GM12878 (cell line): ENCODE data around the gene GCDH. TPM values are rescaled to one million over a fixed set of nuclear protein-coding genes. Genes with fewer than 3 reads are reported as not detected.

Source experiments
- CBFB ChIP-seq: IDR thresholded peaks from 2 replicates; pipeline ENCODE4 v1.6.1; 2016; ENCODE audit warnings: antibody characterized with exemption, low read depth
- EP300 ChIP-seq, 2 experiments: fragments of 150-350 bp in 1 of 2; IDR thresholded peaks; 2 replicates each; pipeline ENCODE4 v1.6.1; 2011 to 2012; ENCODE audit warnings: low read depth in 2 of 2, low read length in 2 of 2, borderline replicate concordance in 1 of 2, improper control_type of control experiment in 1 of 2, inconsistent platforms in 1 of 2; ENCODE audit not compliant: control insufficient read depth in 1 of 2
- FOXK2 ChIP-seq: fragments of 450-650 bp; IDR thresholded peaks from 2 replicates; pipeline ENCODE4 v1.6.1; 2017; ENCODE audit warnings: mild to moderate bottlenecking, moderate library complexity
- HCFC1 ChIP-seq: fragments of 150-350 bp; IDR thresholded peaks from 2 replicates; pipeline ENCODE4 v1.6.1; 2014; ENCODE audit warnings: low read length
- NR2F1 ChIP-seq: fragments of 450-650 bp; conservative IDR thresholded peaks from 2 replicates; pipeline ENCODE4 v1.6.1; 2017; ENCODE audit warnings: mild to moderate bottlenecking
- RAD21 ChIP-seq: IDR thresholded peaks from 2 replicates; pipeline ENCODE4 v1.6.1; 2011; ENCODE audit warnings: mild to moderate bottlenecking, low read depth, low read length, moderate library complexity; ENCODE audit not compliant: insufficient read depth
- RAD51 ChIP-seq: fragments of 450-650 bp; IDR thresholded peaks from 2 replicates; pipeline ENCODE4 v1.6.1; 2016; ENCODE audit warnings: moderate library complexity, mild to moderate bottlenecking, inconsistent platforms
- RELA ChIP-seq: fragments of 450-650 bp; IDR thresholded peaks from 2 replicates; pipeline ENCODE4 v1.8.0; 2014; ENCODE audit warnings: borderline replicate concordance; ENCODE audit not compliant: partially characterized antibody
- RUNX3 ChIP-seq: IDR thresholded peaks from 2 replicates; pipeline ENCODE4 v1.6.1; 2012; ENCODE audit warnings: low read length, inconsistent platforms
- SMARCA5 ChIP-seq: fragments of 450-650 bp; IDR thresholded peaks from 2 replicates; pipeline ENCODE4 v1.6.1; 2017; ENCODE audit warnings: mild to moderate bottlenecking
- SREBF1 ChIP-seq: IDR thresholded peaks from 2 replicates; pipeline ENCODE4 v1.6.1; 2012; ENCODE audit warnings: mild to moderate bottlenecking, low read length
- ZNF24 ChIP-seq: fragments of 450-650 bp; IDR thresholded peaks from 2 replicates; pipeline ENCODE4 v1.6.1; 2017; ENCODE audit warnings: antibody characterized with exemption, mild to moderate bottlenecking
- polyA plus RNA-seq, 11 experiments: library from polyadenylated mRNA; depleted of rRNA in 4 of 11; unstranded in 6 of 11; stranded (reverse) in 5 of 11; fragments of >200 nt; fragmentation: Nextera tagmentation in 4 of 11; fragmentation: Illumina TruSeq in 1 of 11; extraction: Ambion mirVana in 4 of 11; extraction: Trizol in 1 of 11; gene quantifications; 1 replicate in 1 of 11; 2 replicates in 10 of 11; pipeline versions ENCODE4 v1.2.1 to v1.2.3, GENCODE V29; 2011 to 2016; ENCODE audit warnings: inconsistent platforms in 2 of 11, missing spikeins in 2 of 11, low read depth in 1 of 11
- total RNA-seq, 4 experiments: library from RNA; depleted of rRNA in 3 of 4; stranded (reverse); fragments of >200 nt in 3 of 4; fragmentation: Illumina TruSeq in 1 of 4; extraction: Trizol in 1 of 4; gene quantifications; 2 replicates each; pipeline versions ENCODE4 v1.2.1 to v1.2.3, GENCODE V29; 2013 to 2021
- TF ChIP-seq, protein P1 (sequence below): fragments of 450-650 bp; formaldehyde crosslinking; IDR thresholded peaks from 2 replicates; pipeline ENCODE4 v1.5.0; 2022; ENCODE audit warnings: mild to moderate bottlenecking, missing genetic modification characterization
- TF ChIP-seq, protein P2 (sequence below): fragments of 450-650 bp; conservative IDR thresholded peaks from 2 replicates; pipeline ENCODE4 v1.6.1; 2017; ENCODE audit warnings: mild to moderate bottlenecking, moderate library complexity
- TF ChIP-seq, protein P3 (sequence below): fragments of 150-350 bp; IDR thresholded peaks from 2 replicates; pipeline ENCODE4 v1.6.1; 2016; ENCODE audit warnings: low read depth, low read length
- TF ChIP-seq, protein P4 (sequence below): fragments of 450-650 bp; formaldehyde crosslinking; IDR thresholded peaks from 2 replicates; pipeline ENCODE4 v1.4.0; 2022; ENCODE audit warnings: mild to moderate bottlenecking, moderate library complexity
- TF ChIP-seq, protein P5 (sequence below): IDR thresholded peaks from 2 replicates; pipeline ENCODE4 v1.6.1; 2012; ENCODE audit warnings: low read depth, low read length, improper control_type of control experiment

The GCDH gene
- total and polyA plus RNA-seq, 10 of the 15 experiments (the other 5 are each of a cell fraction or from before 2014, with no cell fraction given) = 4.2 to 69.4 (median 39.7) TPM

DNA sequence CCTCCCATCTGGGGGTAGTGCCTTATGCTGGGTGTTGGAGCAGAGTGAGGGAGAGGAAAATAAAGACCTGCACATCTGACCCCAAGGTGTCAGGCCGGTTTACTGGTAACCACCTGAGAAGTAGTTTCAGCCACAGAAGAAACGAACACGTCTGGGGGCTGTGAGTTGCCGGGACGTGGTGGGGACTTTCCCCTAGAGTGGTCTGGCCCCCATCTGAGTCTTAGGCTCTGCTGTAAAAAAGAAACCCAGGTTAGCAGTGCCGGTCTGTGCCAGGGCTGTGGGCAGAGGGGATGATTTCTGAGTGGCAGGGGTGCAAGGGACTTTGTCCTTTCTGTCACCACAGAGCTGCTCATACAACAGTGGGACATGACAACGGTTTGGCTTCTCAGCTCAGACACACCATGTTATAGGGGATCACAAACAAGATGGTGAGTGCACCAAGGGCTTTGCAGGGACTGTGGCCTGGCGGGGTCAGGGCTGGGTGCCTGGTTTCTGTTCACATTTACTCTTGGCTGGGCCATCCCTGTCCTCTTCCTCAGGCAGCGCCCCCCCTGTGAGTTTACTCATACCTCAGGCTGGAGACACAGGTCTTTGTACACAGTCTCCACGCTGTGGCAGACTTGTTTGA is 9.0 kb downstream of the GCDH start (continued):
- TF ChIP-seq HCFC1 (no peak), EP300 (IDR thresholded peaks at IDR 0.05; ENCODE audit: borderline replicate concordance in 1 of 2, control insufficient read depth in 1 of 2, low read depth in 2 of 2, low read length in 2 of 2) (peak; percentile 76 to 89; a peak in 3 of 4 replicates), RELA (peak; percentile 64), NR2F1 (peak; percentile 99), CBFB (peak; percentile 52; the same call in 1 of the 2 replicates), RAD21 (no peak), ZNF24 (no peak), SREBF1 (no peak), RAD51 (peak; percentile 34; the same call in 1 of the 2 replicates), RUNX3 (peak; percentile 93), FOXK2 (no peak), SMARCA5 (no peak)
- TF ChIP-seq, protein P1, sequence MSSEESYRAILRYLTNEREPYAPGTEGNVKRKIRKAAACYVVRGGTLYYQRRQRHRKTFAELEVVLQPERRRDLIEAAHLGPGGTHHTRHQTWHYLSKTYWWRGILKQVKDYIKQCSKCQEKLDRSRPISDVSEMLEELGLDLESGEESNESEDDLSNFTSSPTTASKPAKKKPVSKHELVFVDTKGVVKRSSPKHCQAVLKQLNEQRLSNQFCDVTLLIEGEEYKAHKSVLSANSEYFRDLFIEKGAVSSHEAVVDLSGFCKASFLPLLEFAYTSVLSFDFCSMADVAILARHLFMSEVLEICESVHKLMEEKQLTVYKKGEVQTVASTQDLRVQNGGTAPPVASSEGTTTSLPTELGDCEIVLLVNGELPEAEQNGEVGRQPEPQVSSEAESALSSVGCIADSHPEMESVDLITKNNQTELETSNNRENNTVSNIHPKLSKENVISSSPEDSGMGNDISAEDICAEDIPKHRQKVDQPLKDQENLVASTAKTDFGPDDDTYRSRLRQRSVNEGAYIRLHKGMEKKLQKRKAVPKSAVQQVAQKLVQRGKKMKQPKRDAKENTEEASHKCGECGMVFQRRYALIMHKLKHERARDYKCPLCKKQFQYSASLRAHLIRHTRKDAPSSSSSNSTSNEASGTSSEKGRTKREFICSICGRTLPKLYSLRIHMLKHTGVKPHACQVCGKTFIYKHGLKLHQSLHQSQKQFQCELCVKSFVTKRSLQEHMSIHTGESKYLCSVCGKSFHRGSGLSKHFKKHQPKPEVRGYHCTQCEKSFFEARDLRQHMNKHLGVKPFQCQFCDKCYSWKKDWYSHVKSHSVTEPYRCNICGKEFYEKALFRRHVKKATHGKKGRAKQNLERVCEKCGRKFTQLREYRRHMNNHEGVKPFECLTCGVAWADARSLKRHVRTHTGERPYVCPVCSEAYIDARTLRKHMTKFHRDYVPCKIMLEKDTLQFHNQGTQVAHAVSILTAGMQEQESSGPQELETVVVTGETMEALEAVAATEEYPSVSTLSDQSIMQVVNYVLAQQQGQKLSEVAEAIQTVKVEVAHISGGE (CRISPR knock-in tag) = no peak
- TF ChIP-seq, protein P2, sequence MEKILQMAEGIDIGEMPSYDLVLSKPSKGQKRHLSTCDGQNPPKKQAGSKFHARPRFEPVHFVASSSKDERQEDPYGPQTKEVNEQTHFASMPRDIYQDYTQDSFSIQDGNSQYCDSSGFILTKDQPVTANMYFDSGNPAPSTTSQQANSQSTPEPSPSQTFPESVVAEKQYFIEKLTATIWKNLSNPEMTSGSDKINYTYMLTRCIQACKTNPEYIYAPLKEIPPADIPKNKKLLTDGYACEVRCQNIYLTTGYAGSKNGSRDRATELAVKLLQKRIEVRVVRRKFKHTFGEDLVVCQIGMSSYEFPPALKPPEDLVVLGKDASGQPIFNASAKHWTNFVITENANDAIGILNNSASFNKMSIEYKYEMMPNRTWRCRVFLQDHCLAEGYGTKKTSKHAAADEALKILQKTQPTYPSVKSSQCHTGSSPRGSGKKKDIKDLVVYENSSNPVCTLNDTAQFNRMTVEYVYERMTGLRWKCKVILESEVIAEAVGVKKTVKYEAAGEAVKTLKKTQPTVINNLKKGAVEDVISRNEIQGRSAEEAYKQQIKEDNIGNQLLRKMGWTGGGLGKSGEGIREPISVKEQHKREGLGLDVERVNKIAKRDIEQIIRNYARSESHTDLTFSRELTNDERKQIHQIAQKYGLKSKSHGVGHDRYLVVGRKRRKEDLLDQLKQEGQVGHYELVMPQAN = no peak; the same call in 1 of the 2 replicates
- TF ChIP-seq, protein P3, sequence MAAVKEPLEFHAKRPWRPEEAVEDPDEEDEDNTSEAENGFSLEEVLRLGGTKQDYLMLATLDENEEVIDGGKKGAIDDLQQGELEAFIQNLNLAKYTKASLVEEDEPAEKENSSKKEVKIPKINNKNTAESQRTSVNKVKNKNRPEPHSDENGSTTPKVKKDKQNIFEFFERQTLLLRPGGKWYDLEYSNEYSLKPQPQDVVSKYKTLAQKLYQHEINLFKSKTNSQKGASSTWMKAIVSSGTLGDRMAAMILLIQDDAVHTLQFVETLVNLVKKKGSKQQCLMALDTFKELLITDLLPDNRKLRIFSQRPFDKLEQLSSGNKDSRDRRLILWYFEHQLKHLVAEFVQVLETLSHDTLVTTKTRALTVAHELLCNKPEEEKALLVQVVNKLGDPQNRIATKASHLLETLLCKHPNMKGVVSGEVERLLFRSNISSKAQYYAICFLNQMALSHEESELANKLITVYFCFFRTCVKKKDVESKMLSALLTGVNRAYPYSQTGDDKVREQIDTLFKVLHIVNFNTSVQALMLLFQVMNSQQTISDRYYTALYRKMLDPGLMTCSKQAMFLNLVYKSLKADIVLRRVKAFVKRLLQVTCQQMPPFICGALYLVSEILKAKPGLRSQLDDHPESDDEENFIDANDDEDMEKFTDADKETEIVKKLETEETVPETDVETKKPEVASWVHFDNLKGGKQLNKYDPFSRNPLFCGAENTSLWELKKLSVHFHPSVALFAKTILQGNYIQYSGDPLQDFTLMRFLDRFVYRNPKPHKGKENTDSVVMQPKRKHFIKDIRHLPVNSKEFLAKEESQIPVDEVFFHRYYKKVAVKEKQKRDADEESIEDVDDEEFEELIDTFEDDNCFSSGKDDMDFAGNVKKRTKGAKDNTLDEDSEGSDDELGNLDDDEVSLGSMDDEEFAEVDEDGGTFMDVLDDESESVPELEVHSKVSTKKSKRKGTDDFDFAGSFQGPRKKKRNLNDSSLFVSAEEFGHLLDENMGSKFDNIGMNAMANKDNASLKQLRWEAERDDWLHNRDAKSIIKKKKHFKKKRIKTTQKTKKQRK = no peak
- TF ChIP-seq, protein P4, sequence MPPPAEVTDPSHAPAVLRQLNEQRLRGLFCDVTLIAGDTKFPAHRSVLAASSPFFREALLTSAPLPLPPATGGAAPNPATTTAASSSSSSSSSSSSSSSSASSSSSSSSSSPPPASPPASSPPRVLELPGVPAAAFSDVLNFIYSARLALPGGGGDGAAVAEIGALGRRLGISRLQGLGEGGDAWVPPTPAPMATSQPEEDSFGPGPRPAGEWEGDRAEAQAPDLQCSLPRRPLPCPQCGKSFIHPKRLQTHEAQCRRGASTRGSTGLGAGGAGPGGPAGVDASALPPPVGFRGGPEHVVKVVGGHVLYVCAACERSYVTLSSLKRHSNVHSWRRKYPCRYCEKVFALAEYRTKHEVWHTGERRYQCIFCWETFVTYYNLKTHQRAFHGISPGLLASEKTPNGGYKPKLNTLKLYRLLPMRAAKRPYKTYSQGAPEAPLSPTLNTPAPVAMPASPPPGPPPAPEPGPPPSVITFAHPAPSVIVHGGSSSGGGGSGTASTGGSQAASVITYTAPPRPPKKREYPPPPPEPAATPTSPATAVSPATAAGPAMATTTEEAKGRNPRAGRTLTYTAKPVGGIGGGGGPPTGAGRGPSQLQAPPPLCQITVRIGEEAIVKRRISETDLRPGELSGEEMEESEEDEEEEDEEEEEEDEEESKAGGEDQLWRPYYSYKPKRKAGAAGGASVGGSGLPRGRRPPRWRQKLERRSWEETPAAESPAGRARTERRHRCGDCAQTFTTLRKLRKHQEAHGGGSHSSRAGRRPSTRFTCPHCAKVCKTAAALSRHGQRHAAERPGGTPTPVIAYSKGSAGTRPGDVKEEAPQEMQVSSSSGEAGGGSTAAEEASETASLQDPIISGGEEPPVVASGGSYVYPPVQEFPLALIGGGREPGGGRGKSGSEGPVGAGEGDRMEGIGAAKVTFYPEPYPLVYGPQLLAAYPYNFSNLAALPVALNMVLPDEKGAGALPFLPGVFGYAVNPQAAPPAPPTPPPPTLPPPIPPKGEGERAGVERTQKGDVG (CRISPR knock-in tag) = no peak
- TF ChIP-seq, protein P5, sequence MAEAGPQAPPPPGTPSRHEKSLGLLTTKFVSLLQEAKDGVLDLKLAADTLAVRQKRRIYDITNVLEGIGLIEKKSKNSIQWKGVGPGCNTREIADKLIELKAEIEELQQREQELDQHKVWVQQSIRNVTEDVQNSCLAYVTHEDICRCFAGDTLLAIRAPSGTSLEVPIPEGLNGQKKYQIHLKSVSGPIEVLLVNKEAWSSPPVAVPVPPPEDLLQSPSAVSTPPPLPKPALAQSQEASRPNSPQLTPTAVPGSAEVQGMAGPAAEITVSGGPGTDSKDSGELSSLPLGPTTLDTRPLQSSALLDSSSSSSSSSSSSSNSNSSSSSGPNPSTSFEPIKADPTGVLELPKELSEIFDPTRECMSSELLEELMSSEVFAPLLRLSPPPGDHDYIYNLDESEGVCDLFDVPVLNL = no peak
